OCI-LY1 (cell line): ENCODE results near the gene PRKG2.

ENCODE experiments used
- EZH2 ChIP-seq: fragments of 200-600 bp; sonication (generic), shearing (Covaris generic); IDR thresholded peaks from 2 replicates; pipeline ENCODE4 v1.8.0; 2017; ENCODE audit warnings: borderline replicate concordance, mixed run types, mild to moderate bottlenecking, antibody characterized with exemption, low read length, moderate library complexity, mixed read lengths
- TF ChIP-seq, protein P1 (sequence below): fragments of 200-600 bp; sonication (generic), shearing (Covaris generic); IDR thresholded peaks from 2 replicates; pipeline ENCODE4 v1.5.1; 2017; ENCODE audit warnings: mild to moderate bottlenecking, antibody characterized with exemption, low read length, moderate library complexity, mixed read lengths

DNA sequence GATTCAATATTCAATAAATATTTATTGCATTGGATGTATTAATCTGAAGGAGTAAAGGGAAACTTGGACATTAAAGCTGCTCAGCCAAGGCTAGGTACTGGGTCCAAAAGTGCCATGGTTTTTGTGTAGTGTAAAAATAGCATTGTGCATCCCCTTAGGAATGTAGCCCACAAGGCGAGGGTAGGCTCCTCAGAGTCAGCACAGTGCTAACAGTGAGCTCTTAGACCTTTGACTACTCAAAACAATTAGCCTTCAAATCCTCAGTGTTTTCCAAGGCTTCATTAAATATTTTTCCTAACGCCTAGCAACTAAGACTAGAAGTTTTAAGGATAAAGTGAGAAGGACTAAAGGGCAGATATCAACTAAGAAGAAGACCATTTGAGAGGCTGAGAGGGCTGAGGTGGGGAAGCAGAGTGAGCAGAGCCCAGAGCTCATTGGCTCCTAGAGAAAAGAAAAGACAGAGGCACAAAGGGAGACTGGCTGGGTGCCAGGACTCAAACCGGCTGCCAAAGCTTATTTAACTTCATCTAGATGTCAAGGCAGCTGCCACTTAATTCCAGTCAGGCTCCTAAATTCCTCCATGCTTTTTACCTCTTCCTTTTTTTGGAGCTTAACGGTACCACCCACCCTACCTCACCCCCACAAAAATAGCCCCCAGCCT lies 17.0 kb downstream of the PRKG2 start:
- TF ChIP-seq, protein P1, sequence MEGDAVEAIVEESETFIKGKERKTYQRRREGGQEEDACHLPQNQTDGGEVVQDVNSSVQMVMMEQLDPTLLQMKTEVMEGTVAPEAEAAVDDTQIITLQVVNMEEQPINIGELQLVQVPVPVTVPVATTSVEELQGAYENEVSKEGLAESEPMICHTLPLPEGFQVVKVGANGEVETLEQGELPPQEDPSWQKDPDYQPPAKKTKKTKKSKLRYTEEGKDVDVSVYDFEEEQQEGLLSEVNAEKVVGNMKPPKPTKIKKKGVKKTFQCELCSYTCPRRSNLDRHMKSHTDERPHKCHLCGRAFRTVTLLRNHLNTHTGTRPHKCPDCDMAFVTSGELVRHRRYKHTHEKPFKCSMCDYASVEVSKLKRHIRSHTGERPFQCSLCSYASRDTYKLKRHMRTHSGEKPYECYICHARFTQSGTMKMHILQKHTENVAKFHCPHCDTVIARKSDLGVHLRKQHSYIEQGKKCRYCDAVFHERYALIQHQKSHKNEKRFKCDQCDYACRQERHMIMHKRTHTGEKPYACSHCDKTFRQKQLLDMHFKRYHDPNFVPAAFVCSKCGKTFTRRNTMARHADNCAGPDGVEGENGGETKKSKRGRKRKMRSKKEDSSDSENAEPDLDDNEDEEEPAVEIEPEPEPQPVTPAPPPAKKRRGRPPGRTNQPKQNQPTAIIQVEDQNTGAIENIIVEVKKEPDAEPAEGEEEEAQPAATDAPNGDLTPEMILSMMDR = no peak
- no peak for TF ChIP-seq EZH2
